ENCODE measurements around the gene FEN1.

DNA sequence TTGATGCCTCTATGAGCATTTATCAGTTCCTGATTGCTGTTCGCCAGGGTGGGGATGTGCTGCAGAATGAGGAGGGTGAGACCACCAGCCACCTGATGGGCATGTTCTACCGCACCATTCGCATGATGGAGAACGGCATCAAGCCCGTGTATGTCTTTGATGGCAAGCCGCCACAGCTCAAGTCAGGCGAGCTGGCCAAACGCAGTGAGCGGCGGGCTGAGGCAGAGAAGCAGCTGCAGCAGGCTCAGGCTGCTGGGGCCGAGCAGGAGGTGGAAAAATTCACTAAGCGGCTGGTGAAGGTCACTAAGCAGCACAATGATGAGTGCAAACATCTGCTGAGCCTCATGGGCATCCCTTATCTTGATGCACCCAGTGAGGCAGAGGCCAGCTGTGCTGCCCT is 2.7 kb downstream of the FEN1 start:
- TF ChIP-seq POLR2AphosphoS5 (IDR thresholded peaks at IDR 0.05) (no peak), POLR2A (IDR thresholded peaks at IDR 0.05; ENCODE audit: low read depth) (no peak)
- TF ChIP-seq, protein P1, sequence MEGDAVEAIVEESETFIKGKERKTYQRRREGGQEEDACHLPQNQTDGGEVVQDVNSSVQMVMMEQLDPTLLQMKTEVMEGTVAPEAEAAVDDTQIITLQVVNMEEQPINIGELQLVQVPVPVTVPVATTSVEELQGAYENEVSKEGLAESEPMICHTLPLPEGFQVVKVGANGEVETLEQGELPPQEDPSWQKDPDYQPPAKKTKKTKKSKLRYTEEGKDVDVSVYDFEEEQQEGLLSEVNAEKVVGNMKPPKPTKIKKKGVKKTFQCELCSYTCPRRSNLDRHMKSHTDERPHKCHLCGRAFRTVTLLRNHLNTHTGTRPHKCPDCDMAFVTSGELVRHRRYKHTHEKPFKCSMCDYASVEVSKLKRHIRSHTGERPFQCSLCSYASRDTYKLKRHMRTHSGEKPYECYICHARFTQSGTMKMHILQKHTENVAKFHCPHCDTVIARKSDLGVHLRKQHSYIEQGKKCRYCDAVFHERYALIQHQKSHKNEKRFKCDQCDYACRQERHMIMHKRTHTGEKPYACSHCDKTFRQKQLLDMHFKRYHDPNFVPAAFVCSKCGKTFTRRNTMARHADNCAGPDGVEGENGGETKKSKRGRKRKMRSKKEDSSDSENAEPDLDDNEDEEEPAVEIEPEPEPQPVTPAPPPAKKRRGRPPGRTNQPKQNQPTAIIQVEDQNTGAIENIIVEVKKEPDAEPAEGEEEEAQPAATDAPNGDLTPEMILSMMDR (IDR thresholded peaks at IDR 0.05): no peak

Measured in esophagus muscularis mucosa (tissue), 3 donors.